Thyroid gland (tissue), 4 donors: ENCODE results near the gene SPINT2. TPM values are rescaled to one million over a fixed set of nuclear protein-coding genes. Genes with fewer than 3 reads are reported as not detected.

Experiments
- DNase-seq, 2 donors: peaks; one replicate each; pipeline ENCODE4 v3.0.0-alpha.2; 2019
- H3K27ac ChIP-seq, 3 donors: fragments of 200-600 bp; sonication (generic); 1 replicate in 2 of 3; 2 replicates in 1 of 3; pipeline ENCODE4 v1.5.1; 2016 to 2019; ENCODE audit warnings: mild to moderate bottlenecking in 1 of 3, moderate library complexity in 1 of 3
- H3K27me3 ChIP-seq: fragments of 200-600 bp; sonication (generic); one replicate; pipeline ENCODE4 v1.5.1; 2019
- H3K36me3 ChIP-seq, 2 donors: fragments of 200-600 bp; sonication (generic); one replicate each; pipeline ENCODE4 v1.5.1; 2016 to 2019
- H3K4me1 ChIP-seq, 2 donors: fragments of 200-600 bp; sonication (generic); one replicate each; pipeline ENCODE4 v1.5.1; 2017 to 2019
- H3K4me3 ChIP-seq, 3 donors: fragments of 200-600 bp; sonication (generic); replicated peaks in 1 of 3; 1 replicate in 2 of 3; 2 replicates in 1 of 3; pipeline ENCODE4 v1.5.1; 2016; ENCODE audit warnings: mild to moderate bottlenecking in 1 of 3
- H3K9me3 ChIP-seq: fragments of 200-600 bp; sonication (generic); one replicate; pipeline ENCODE4 v1.5.1; 2017
- POLR2A ChIP-seq, 2 donors: fragments of 450-650 bp; IDR thresholded peaks; one replicate each; pipeline ENCODE4 v1.6.1; 2017; ENCODE audit warnings: antibody characterized with exemption in 2 of 2, mild to moderate bottlenecking in 2 of 2, moderate library complexity in 1 of 2
- WGBS, 2 donors: methylation state at CpG; one replicate each; pipeline ENCODE4 v1.1.5; 2017; 5-methylcytosine and 5-hydroxymethylcytosine counted together
- intact Hi-C: fragments of 100-400 bp; cut with DNase I; formaldehyde crosslinking; loops from one replicate; pipeline ENCODE4 v1.15.1; 2023
- total RNA-seq, 4 donors: library from RNA; depleted of rRNA; stranded (reverse); fragments of >200 nt; gene quantifications; one replicate each; pipeline ENCODE4 v1.2.3, GENCODE V29; 2016
- TF ChIP-seq, protein P1 (sequence below), 6 experiments: fragments of 200-600 bp in 3 of 6; fragments of 450-650 bp in 3 of 6; sonication (generic) in 3 of 6; IDR thresholded peaks; one replicate each; pipeline ENCODE4 v1.5.1; 2016 to 2019; ENCODE audit warnings: antibody characterized with exemption in 6 of 6, mild to moderate bottlenecking in 2 of 6, inconsistent platforms in 1 of 6, moderate library complexity in 1 of 6

SPINT2 gene
- total RNA-seq, 4 donors from 2014 or later, result 424 to 1,529 (median 712) TPM

DNA sequence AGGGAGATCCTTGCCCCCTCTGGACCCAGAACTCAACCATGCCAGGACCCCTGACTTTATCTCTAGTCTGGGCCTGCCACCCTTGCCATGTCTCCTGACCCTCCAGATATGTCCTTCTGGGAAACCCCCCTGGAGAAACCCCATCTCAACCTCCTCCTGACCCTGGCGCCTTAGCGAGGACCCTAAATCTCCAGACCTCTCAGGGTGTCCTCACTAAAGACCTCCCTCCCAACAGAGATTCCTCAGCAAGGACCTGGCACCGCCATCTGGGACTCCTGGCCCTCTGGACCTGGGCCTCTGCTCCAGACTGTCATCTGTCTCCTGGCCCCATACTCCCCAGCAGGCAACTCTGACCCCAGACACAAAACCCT lies 56.6 kb downstream of the SPINT2 start:
- 93 to 100% methylated on average over 3 of the region's 3 CpGs for WGBS, 2 donors
- no peak overlapping the region for H3K27ac ChIP-seq
- no peak overlapping the region for H3K4me3 ChIP-seq
- peaks cover 0 to 17% of the 10 kb centered on the region in 2 donors for H3K4me1 ChIP-seq
- no peaks in the 10 kb centered on the region for H3K27me3 ChIP-seq
- TF ChIP-seq, protein P1, sequence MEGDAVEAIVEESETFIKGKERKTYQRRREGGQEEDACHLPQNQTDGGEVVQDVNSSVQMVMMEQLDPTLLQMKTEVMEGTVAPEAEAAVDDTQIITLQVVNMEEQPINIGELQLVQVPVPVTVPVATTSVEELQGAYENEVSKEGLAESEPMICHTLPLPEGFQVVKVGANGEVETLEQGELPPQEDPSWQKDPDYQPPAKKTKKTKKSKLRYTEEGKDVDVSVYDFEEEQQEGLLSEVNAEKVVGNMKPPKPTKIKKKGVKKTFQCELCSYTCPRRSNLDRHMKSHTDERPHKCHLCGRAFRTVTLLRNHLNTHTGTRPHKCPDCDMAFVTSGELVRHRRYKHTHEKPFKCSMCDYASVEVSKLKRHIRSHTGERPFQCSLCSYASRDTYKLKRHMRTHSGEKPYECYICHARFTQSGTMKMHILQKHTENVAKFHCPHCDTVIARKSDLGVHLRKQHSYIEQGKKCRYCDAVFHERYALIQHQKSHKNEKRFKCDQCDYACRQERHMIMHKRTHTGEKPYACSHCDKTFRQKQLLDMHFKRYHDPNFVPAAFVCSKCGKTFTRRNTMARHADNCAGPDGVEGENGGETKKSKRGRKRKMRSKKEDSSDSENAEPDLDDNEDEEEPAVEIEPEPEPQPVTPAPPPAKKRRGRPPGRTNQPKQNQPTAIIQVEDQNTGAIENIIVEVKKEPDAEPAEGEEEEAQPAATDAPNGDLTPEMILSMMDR (IDR thresholded peaks at IDR 0.05), result no peak
- TF ChIP-seq POLR2A (IDR thresholded peaks at IDR 0.05), result no peak
- intact Hi-C loops, result loop anchor here (10.0 kb wide), 1 partner anchor 426 kb away; no protein-coding TSS in a partner anchor
- no peak for DNase-seq
- H3K36me3 ChIP-seq, result no peaks in the 10 kb centered on the region
- no peaks in the 10 kb centered on the region for H3K9me3 ChIP-seq

DNA sequence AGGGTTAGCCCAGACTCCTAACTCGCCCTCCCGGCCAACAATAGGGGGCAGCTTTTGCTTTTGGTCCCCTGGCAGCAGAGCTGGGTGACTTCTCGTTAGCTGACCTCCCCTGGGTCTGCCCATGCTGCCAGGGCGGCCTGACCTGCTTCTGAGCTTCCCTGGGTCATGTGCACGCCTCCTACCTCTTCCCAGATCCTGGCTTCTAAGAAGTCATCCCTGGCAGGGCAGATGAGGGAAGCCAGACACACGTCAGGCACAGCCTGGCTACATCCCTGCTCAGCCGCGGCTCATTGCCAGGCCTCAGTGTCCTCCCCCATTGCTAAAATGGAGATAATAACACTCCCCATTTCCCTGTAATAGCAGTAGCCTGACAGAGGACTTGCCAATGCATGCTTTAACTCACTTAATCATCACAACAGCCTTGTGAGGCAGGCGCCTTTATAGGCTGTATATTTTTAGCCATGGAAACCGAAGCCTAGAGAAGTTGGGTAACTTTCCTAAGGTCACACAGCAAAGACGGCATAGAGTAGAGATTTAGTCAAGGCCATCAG lies 57.3 kb downstream of the SPINT2 start:
- 78 to 82% methylated on average over 11 of the region's 11 CpGs for WGBS, 2 donors

DNA sequence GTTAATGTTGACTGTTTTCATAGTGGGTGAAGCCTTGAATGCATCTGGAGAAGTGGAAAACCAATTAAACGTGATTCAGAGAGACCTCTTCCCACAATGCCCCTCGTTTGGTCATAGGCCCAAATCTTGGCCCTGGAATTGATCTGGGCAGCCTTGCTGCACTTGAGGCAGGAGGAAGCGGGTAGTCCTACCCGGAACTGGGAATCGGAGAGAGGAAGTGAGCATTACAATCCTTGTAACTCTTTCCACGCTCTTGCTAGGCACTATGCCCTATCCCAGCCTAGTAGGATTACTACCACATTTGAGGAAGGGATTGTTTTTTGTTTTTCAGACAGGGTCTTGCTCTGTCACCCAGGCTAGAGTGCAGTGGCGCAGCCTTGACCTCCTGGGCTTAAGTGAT lies 58.9 kb downstream of the SPINT2 start:
- Histone ChIP-seq H3K4me3 (no peak overlapping the region), H3K27me3 (no peaks in the 10 kb centered on the region), H3K36me3 (peaks cover 0 to 5% of the 10 kb centered on the region in 2 donors), H3K4me1 (peaks cover 0 to 11% of the 10 kb centered on the region in 2 donors), H3K9me3 (no peaks in the 10 kb centered on the region), H3K27ac (no peak overlapping the region)
- no peak for TF ChIP-seq POLR2A (IDR thresholded peaks at IDR 0.05)
- TF ChIP-seq, protein P1 (IDR thresholded peaks at IDR 0.05), result no peak
- 60% methylated on average over 7 of the region's 7 CpGs for WGBS, 2 donors
- intact Hi-C loops, result loop anchor here (10.0 kb wide), 1 partner anchor 428 kb away; no protein-coding TSS in a partner anchor
- DNase-seq, result no peak

More for the DNA sequence above, 57.3 kb downstream of the SPINT2 start:
- Histone ChIP-seq H3K36me3 (no peaks in the 10 kb centered on the region), H3K9me3 (no peaks in the 10 kb centered on the region), H3K4me3 (no peak overlapping the region), H3K27me3 (no peaks in the 10 kb centered on the region), H3K27ac (no peak overlapping the region), H3K4me1 (peaks cover 0 to 11% of the 10 kb centered on the region in 2 donors)
- TF ChIP-seq, protein P1 (IDR thresholded peaks at IDR 0.05), result no peak
- TF ChIP-seq POLR2A (IDR thresholded peaks at IDR 0.05), result no peak
- intact Hi-C loops, result loop anchor here (10.0 kb wide), 1 partner anchor 427 kb away; no protein-coding TSS in a partner anchor
- DNase-seq, result no peak

DNA sequence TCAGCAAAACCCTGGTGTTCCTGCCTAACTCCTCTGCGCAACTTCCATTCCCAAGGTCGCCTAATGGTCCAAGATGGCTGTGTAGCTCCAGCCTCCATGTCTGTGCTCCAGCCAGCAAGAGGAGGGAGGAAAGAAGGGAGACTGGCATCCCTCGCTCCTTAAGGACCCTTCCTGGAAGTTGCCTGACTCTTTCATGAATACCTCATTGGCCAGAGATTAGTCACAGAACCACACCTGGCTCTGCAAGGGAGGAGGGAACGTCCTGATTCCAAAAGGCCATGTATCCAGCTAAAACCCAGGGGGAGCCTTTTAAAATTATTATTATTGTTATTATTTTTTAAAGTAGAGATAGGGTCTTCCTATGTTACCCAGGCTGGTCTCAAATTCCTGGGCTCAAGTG lies 60.1 kb downstream of the SPINT2 start:
- DNase-seq, result no peak
- H3K27ac ChIP-seq, result no peak overlapping the region
- no peaks in the 10 kb centered on the region for H3K9me3 ChIP-seq
- H3K4me3 ChIP-seq, result no peak overlapping the region
- H3K4me1 ChIP-seq, result peaks cover 0 to 5% of the 10 kb centered on the region in 2 donors
- H3K27me3 ChIP-seq, result no peaks in the 10 kb centered on the region
- TF ChIP-seq, protein P1 (IDR thresholded peaks at IDR 0.05), result no peak
- TF ChIP-seq POLR2A (IDR thresholded peaks at IDR 0.05), result no peak
- H3K36me3 ChIP-seq, result peaks cover 0 to 5% of the 10 kb centered on the region in 2 donors
- intact Hi-C loops, result loop anchor here (10.0 kb wide), 1 partner anchor 430 kb away; no protein-coding TSS in a partner anchor
- WGBS, 2 donors, result 86% methylated on average over 4 of the region's 4 CpGs

DNA sequence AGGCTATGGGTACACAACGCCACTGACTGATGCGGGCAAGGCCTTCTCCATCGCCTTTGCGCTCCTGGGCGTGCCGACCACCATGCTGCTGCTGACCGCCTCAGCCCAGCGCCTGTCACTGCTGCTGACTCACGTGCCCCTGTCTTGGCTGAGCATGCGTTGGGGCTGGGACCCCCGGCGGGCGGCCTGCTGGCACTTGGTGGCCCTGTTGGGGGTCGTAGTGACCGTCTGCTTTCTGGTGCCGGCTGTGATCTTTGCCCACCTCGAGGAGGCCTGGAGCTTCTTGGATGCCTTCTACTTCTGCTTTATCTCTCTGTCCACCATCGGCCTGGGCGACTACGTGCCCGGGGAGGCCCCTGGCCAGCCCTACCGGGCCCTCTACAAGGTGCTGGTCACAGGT lies 62.2 kb downstream of the SPINT2 start:
- no peak for DNase-seq
- Histone ChIP-seq H3K4me1 (no peaks in the 10 kb centered on the region), H3K9me3 (no peaks in the 10 kb centered on the region), H3K4me3 (no peak overlapping the region), H3K36me3 (peaks cover 0 to 5% of the 10 kb centered on the region in 2 donors), H3K27ac (no peak overlapping the region), H3K27me3 (no peaks in the 10 kb centered on the region)
- 90 to 91% methylated on average over 8 to 22 of the region's 22 CpGs for WGBS, 2 donors
- TF ChIP-seq POLR2A (IDR thresholded peaks at IDR 0.05), result no peak
- TF ChIP-seq, protein P1 (IDR thresholded peaks at IDR 0.05), result no peak
- intact Hi-C loops, result loop anchor here (10.0 kb wide), 1 partner anchor 432 kb away; no protein-coding TSS in a partner anchor
